ENCODE data around the gene TRIP12.

GRCh38 chr2:229869226-229869625 is 52.6 kb downstream of the TRIP12 start:
- no peak for TF ChIP-seq ZNF274 (IDR thresholded peaks at IDR 0.05; ENCODE audit: low read depth, low read length)
- no peak for TF ChIP-seq YY1 (IDR thresholded peaks at IDR 0.05; ENCODE audit: insufficient read depth, insufficient read length)
- TF ChIP-seq SUZ12 (IDR thresholded peaks at IDR 0.05; ENCODE audit: extremely low read depth, insufficient read depth, insufficient read length): no peak
